ENCODE results near the gene GPN2. TPM values are rescaled to one million over a fixed set of nuclear protein-coding genes. Genes with fewer than 3 reads are reported as not detected.
A peak's percentile ranks its signal among the peaks of the same experiment; 100 is the strongest.
"Not testable (repeated sequence)": the region's sequence is repeated elsewhere in the genome, so short reads cannot be mapped to it uniquely, and the experiment has no call there.

Gene GPN2
- total RNA-seq, 2 experiments from 2014 or later: 25.9 to 26.9 TPM

DNA sequence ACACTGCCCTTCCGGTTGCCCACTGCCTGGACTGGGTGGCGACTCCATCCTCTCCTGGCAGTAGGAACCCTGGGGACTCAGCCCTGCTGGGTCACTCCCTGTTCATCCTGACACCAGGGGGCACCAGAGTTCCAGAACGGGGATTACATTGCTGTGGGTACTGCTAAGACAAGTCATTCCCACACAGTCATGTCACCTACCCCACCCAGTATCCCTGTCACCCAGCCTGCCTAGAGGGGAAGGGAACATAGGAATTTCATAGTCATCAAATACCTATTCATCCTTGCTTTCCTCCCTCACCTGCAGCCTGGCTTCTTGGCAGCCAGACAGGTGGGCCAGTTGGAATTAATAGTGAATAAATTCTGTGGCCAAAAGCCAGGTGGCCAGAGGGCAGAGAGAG is 36.9 kb downstream of the GPN2 start:
- DNase-seq: peak; percentile 84
- ChIA-PET CTCF (no interaction called here), POLR2A (no interaction called here)
- Mint-ChIP-seq H3K36me3 (ENCODE audit: low read depth) (peaks cover 45% of the 10 kb centered on the region), H3K4me1 (no peaks in the 10 kb centered on the region), H3K4me3 (no peak overlapping the region), H3K27me3 (no peaks in the 10 kb centered on the region), H3K9me3 (no peaks in the 10 kb centered on the region), H3K27ac (no peak overlapping the region)

DNA sequence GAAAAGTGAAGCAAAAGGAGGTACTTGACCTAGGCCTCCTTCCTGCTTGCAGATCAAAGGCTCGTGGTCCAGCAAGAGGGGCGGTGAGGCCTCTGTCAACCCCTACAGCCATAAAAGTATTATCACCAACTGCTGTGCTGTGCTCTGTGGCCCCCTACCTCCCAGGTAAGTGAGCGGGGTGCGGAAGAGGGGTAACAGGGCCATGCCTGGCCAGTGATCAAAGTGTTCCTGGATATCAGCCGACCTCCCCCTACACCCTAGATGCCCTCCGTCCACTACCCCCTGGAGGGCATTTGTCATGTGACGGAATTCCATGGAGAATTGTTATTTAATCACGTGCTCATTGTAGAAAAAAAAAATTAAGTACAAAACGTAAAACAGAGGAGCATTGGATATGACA is 37.4 kb downstream of the GPN2 start:
- no peaks in the 10 kb centered on the region for H3K27me3 Mint-ChIP-seq
- no peaks in the 10 kb centered on the region for H3K9me3 Mint-ChIP-seq
- H3K4me3 Mint-ChIP-seq: no peak overlapping the region
- peak overlapping the region; percentile 39 for H3K27ac Mint-ChIP-seq
- no peaks in the 10 kb centered on the region for H3K4me1 Mint-ChIP-seq
- CTCF ChIA-PET: no interaction called here
- peaks cover 48% of the 10 kb centered on the region for H3K36me3 Mint-ChIP-seq (ENCODE audit: low read depth)
- no peak for DNase-seq
- POLR2A ChIA-PET: no interaction called here

DNA sequence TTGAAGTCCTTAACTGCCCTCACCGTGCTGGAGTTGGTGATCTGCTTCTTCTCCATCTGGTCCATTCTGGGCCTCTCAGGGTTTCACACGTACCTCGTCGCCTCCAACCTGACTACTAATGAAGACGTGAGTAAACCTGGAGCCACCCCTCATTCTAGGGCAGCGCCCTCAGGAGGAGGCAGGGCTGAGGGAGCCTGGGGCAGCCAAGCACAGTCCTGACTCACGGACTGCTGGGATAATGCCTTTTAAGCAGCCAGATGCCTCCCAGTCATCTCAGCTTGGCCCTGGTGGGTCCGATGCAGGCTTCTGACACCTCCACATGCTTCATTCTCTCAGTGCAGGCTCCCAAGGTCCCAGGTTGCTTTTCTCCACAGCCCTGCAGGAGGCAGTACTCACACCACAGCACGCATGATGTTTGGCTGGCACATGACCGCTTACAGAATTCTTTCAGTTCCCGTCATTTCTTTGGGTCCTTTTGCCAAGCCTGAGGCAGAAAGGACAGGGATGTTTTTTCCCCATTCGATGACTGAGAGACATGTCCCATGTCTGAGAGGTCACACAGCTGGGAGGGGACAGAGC is 38.9 kb downstream of the GPN2 start:
- no peaks in the 10 kb centered on the region for H3K4me1 Mint-ChIP-seq
- peaks cover 54% of the 10 kb centered on the region for H3K36me3 Mint-ChIP-seq (ENCODE audit: low read depth)
- POLR2A ChIA-PET: no interaction called here
- CTCF ChIA-PET: interaction anchor here (1.2 to 1.4 kb wide), 4 partner anchors 10 to 381 kb away, joined by 3 read pairs; no protein-coding TSS in a partner anchor
- H3K27ac Mint-ChIP-seq: no peak overlapping the region
- no peak overlapping the region for H3K4me3 Mint-ChIP-seq
- H3K27me3 Mint-ChIP-seq: no peaks in the 10 kb centered on the region
- no peak for DNase-seq
- H3K9me3 Mint-ChIP-seq: no peaks in the 10 kb centered on the region

DNA sequence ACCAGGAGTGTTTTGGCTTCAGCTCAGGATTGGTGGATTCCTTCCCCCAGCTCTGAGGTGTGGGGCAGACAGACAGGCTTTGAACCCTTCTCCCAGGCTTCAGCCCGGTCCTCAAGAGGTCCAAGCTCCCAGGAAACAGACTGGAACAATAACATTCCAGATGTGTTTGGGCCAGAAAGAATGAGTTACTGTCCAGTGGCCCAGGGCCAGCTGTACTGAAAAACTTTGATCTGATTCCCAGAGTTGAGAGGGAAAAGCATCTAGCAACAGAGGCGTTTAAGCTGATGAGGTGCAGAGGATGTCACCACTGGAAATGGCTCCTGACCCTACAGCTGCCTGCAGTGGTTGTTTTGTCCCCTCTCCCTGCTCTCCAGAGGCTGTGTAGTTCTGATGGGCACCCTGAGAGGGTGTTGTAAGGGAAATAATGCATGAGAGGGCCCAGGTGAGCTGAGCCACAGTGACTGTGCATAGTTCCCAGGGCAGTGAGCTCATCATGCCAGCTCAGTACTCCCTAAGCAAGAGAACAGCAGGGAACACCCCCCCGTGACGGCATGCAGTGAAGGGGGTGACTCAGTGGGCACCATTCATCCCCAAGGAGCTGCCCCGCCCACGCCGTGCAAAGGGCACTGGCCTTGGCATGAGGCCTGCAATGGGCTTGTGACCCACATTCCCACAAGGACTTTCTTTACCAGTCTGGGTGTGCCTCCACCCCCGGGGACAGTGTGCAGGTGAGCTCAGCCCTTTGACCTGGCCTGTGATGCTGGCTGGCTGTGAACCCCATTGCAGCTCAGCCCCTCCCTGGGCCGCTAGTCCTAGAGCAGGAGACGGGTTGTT is 40.9 kb downstream of the GPN2 start:
- CTCF ChIA-PET: interaction anchor here (0.6 to 1.6 kb wide), 4 partner anchors 10 to 54 kb away, joined by 3 to 4 read pairs (median 4); no protein-coding TSS in a partner anchor
- no peaks in the 10 kb centered on the region for H3K27me3 Mint-ChIP-seq
- peaks cover 52% of the 10 kb centered on the region for H3K36me3 Mint-ChIP-seq (ENCODE audit: low read depth)
- no peaks in the 10 kb centered on the region for H3K4me1 Mint-ChIP-seq
- H3K27ac Mint-ChIP-seq: no peak overlapping the region
- H3K9me3 Mint-ChIP-seq: no peaks in the 10 kb centered on the region
- POLR2A ChIA-PET: interaction anchor here (0.9 kb wide), 1 partner anchor 9 kb away, joined by 3 read pairs; no protein-coding TSS in a partner anchor
- DNase-seq: no peak
- H3K4me3 Mint-ChIP-seq: no peak overlapping the region

DNA sequence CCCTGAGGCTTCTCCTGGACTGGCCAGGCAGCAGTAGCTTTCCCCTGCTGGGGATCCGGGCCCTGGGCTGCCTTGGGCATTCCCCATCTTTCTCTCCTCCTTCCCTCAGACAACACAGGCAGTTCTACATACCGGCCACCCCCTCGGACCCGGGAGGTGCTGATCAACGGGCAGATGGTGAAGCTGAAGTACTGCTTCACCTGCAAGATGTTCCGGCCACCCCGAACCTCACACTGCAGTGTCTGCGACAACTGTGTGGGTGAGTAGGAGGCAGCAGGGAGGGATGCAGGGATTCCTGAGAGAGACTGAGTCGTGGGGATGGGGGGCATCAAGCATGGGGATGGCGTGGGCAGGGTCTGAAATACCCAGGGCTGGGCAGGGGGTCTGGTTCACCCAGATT is 41.6 kb downstream of the GPN2 start:
- Mint-ChIP-seq H3K27ac (no peak overlapping the region), H3K36me3 (ENCODE audit: low read depth) (peaks cover 52% of the 10 kb centered on the region)
- POLR2A ChIA-PET: interaction anchor here (0.9 kb wide), 1 partner anchor 10 kb away, joined by 3 read pairs; no protein-coding TSS in a partner anchor

DNA sequence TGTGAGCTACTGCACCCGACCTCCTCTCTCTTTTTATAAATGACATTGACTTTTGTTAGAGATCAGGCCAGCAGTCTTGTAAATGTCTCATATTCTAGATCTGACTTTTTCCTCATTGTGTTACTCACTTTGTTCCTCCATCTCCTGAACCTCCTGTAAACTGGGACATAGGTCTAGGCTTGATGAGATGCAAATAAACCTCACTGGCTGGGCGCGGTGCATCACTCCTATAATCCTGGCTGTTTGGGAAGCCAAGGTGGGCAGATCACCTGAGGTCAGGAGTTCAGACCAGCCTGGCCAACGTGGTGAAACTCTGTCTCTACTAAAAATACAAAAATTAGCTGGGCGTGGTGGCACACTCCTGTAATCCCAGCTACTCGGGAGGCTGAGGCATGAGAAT is 42.3 kb downstream of the GPN2 start:
- POLR2A ChIA-PET: not testable (repeated sequence)

More for the DNA sequence above, 41.6 kb downstream of the GPN2 start:
- CTCF ChIA-PET: interaction anchor here (0.8 to 1.6 kb wide), 2 partner anchors 15 to 39 kb away, joined by 3 to 4 read pairs; no protein-coding TSS in a partner anchor
- H3K27me3 Mint-ChIP-seq: no peaks in the 10 kb centered on the region
- H3K4me3 Mint-ChIP-seq: no peak overlapping the region
- H3K4me1 Mint-ChIP-seq: no peaks in the 10 kb centered on the region
- DNase-seq: no peak
- H3K9me3 Mint-ChIP-seq: no peaks in the 10 kb centered on the region

DNA sequence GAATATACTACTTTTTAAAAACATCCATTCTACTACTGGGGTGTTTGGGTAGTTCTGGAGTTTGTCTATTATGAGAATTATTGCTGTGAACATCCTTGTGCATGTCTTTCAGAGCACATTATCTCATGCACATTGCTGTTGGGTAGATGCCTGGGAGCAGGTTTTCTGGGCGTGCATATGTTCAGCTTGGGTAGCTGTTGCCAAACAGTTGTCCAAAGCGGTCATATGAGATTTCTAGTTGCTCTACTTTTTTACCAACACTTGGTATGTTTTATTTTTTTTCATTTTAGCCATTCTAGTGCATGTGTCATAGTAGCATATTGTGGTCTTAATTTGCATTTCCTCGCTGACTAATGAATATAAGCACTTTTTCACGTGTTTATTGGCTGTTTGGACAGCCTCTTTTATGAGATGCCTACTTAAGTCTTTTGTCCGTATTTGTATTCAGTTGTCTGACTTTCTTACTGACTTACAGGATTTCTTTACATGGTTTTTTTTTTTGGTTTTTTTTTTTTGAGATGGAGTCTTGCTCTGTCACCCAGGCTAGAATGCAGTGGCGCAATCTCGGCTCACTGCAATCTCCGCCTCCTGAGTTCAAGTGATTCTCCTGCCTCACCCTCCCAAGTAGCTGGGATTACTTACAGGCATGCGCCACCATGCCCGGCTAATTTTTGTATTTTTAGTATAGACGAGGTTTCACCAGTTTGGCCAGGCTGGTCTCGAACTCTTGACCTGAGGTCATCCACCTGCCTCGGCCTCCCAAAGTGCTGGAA is 45.5 kb downstream of the GPN2 start:
- ChIA-PET POLR2A (no interaction called here), CTCF (interaction anchor here (0.9 to 2.3 kb wide), 3 partner anchors 11 to 16 kb away, joined by 3 to 7 read pairs (median 5); no protein-coding TSS in a partner anchor)
- no peak for DNase-seq
- no peaks in the 10 kb centered on the region for H3K9me3 Mint-ChIP-seq
- H3K27ac Mint-ChIP-seq: no peak overlapping the region
- H3K36me3 Mint-ChIP-seq (ENCODE audit: low read depth): peaks cover 27% of the 10 kb centered on the region
- H3K4me3 Mint-ChIP-seq: no peak overlapping the region
- no peaks in the 10 kb centered on the region for H3K4me1 Mint-ChIP-seq
- no peaks in the 10 kb centered on the region for H3K27me3 Mint-ChIP-seq

More for the DNA sequence above, 42.3 kb downstream of the GPN2 start:
- not testable (repeated sequence) for DNase-seq, H3K9me3 Mint-ChIP-seq, H3K4me3 Mint-ChIP-seq, H3K4me1 Mint-ChIP-seq, H3K27me3 Mint-ChIP-seq
- H3K36me3 Mint-ChIP-seq (ENCODE audit: low read depth): peaks cover 47% of the 10 kb centered on the region
- CTCF ChIA-PET: interaction anchor here (0.9 to 1.6 kb wide), 2 partner anchors 14 to 16 kb away, joined by 3 read pairs; no protein-coding TSS in a partner anchor
- peak overlapping the region; percentile 42 for H3K27ac Mint-ChIP-seq

DNA sequence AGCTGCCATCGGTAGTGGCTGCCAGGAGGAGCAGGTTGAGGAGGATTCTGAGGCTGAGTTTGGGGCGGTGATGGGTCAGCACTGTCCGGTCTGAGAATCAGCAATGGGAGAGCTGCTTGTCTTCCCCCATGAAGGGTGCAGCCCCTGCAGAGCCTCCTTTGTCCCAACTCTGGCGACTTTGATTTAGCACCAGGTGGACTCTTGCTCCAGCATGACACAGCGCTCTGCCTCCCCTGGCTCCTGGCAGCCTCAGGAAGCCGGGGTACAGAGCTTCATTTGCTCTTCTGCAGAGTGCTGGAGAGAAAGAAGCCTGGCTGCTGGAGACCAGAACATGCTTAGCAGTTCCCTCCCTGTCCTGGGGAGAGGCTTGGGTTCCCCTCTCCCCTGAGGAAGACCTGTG is 50.3 kb downstream of the GPN2 start:
- Mint-ChIP-seq H3K36me3 (ENCODE audit: low read depth) (peaks cover 35% of the 10 kb centered on the region), H3K9me3 (no peaks in the 10 kb centered on the region), H3K27me3 (no peaks in the 10 kb centered on the region)

DNA sequence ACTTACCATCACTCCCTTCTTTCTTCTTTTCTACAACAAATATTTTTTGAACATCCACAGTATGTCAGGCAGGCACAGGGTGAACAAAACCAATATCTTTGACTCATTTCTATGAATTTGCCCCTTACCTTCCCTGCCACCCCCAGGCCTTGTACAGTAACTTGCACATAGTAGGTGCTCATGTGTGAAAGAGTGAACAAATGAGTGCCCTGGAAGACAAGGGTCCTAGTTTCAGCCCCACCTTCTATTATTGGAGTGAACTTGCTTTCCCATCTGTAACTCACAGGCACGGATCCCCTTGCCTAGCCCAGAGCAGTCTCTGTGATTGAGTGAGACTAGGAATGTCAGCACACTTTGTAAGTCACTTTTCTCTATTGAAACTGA is 50.8 kb downstream of the GPN2 start:
- Mint-ChIP-seq H3K4me3 (no peak overlapping the region), H3K4me1 (peaks cover 26% of the 10 kb centered on the region), H3K27ac (peak overlapping the region; percentile 66), H3K27me3 (no peaks in the 10 kb centered on the region), H3K9me3 (no peaks in the 10 kb centered on the region), H3K36me3 (ENCODE audit: low read depth) (peaks cover 39% of the 10 kb centered on the region)
- ChIA-PET CTCF (interaction anchor here (1.1 to 1.8 kb wide), 5 partner anchors 11 to 51 kb away, joined by 3 to 7 read pairs (median 4); partner anchors contain the start of gene ZDHHC18), POLR2A (no interaction called here)
- DNase-seq: no peak

More for the DNA sequence above, 50.3 kb downstream of the GPN2 start:
- DNase-seq: no peak
- ChIA-PET POLR2A (no interaction called here), CTCF (interaction anchor here (0.5 to 1.8 kb wide), 5 partner anchors 14 to 51 kb away, joined by 3 to 5 read pairs (median 3); partner anchors contain the start of gene ZDHHC18)
- Mint-ChIP-seq H3K4me1 (peaks cover 21% of the 10 kb centered on the region), H3K27ac (no peak overlapping the region), H3K4me3 (no peak overlapping the region)

DNA sequence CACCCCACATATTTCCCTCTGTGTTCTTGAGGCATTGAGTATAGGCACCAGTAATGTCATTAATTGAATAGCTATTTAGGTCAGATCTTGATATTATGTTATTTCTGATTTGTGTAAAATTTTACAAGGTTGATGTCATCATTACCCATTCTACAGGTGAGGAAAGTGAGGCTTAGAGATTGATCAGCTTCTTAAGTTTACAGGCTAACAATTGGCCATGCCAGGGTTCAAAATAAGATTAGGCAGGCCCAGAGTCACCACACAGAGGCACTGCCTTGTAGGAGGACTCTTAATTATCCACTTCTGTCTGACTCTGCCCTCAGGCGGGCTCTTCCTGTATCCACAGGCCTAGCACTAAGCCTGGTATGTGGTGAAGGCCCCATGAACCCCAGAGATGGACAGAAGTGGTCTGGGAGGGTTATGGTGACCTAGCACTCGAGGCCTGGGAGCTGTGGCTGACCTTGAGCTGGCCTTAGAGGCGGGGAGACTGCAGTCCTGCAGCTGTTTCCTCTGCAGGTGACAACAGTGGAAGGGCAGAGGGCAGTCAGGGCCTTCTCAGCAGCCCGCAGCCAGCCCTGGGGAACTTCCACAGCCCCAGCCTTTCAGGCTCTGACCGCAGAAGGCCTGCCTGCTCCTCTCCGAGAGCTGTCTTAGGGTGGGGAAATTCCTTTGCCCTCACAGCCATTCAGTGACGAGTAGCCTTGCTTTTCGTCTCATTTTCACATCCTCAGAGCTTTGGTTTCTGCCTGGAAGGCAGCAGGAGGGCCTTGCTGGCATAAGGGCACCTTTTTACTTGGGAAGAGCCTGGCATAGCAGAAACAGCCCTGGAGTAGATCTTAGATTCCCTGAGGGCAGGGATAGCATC is 51.4 kb downstream of the GPN2 start:
- Mint-ChIP-seq H3K9me3 (no peaks in the 10 kb centered on the region), H3K27ac (peak overlapping the region; percentile 66), H3K27me3 (no peaks in the 10 kb centered on the region), H3K4me1 (peaks cover 32% of the 10 kb centered on the region), H3K4me3 (no peak overlapping the region), H3K36me3 (ENCODE audit: low read depth) (peaks cover 41% of the 10 kb centered on the region)
- DNase-seq: no peak
- ChIA-PET POLR2A (no interaction called here), CTCF (interaction anchor here (1.1 to 1.8 kb wide), 5 partner anchors 10 to 50 kb away, joined by 3 to 7 read pairs (median 4); partner anchors contain the start of gene ZDHHC18)

- peaks cover 49% of the 10 kb centered on the region for H3K36me3 Mint-ChIP-seq (ENCODE audit: low read depth)
- CTCF ChIA-PET: interaction anchor here (0.6 to 1.2 kb wide), 2 partner anchors 9 to 48 kb away, joined by 3 to 4 read pairs; no protein-coding TSS in a partner anchor
- POLR2A ChIA-PET, H3K9me3 Mint-ChIP-seq, H3K27me3 Mint-ChIP-seq, DNase-seq, H3K27ac Mint-ChIP-seq, H3K4me3 Mint-ChIP-seq: not testable (repeated sequence)
- H3K4me1 Mint-ChIP-seq: peaks cover 43% of the 10 kb centered on the region
Observed at GRCh38 chr1:26837665-26838064, 52.4 kb downstream of the GPN2 start.

Data from activated CD4-positive, alpha-beta T cell treated with anti-CD3 and anti-CD28 coated beads, Interleukin-2, amount 10 ng/mL, durations not matched to agents 7 days and 5 days (primary cell).